GM06990 (cell line): ENCODE results near the gene HILPDA.

Source experiments
- DNase-seq: peaks from one replicate; pipeline ENCODE4 v3.0.0-alpha.2; 2011; ENCODE audit not compliant: insufficient read length; ENCODE audit errors: extremely low read depth
- H3K27me3 ChIP-seq: replicated peaks from 2 replicates; pipeline ENCODE4 v1.6.0; 2011; ENCODE audit warnings: low read length; ENCODE audit not compliant: control insufficient read depth, insufficient read depth
- H3K36me3 ChIP-seq: 2 replicates; pipeline ENCODE4 v1.5.1; 2011; ENCODE audit warnings: low read length; ENCODE audit not compliant: control insufficient read depth, insufficient read depth
- H3K4me3 ChIP-seq: replicated peaks from 2 replicates; pipeline ENCODE4 v1.5.1; 2011; ENCODE audit warnings: low read depth, mild to moderate bottlenecking, control low read depth, low read length
- TF ChIP-seq, protein P1 (sequence below): IDR thresholded peaks from 2 replicates; pipeline ENCODE4 v1.5.1; 2011; ENCODE audit warnings: low read length, control low read depth, mild to moderate bottlenecking, inconsistent platforms; ENCODE audit not compliant: insufficient read depth, poor library complexity, severe bottlenecking

Gene HILPDA

DNA sequence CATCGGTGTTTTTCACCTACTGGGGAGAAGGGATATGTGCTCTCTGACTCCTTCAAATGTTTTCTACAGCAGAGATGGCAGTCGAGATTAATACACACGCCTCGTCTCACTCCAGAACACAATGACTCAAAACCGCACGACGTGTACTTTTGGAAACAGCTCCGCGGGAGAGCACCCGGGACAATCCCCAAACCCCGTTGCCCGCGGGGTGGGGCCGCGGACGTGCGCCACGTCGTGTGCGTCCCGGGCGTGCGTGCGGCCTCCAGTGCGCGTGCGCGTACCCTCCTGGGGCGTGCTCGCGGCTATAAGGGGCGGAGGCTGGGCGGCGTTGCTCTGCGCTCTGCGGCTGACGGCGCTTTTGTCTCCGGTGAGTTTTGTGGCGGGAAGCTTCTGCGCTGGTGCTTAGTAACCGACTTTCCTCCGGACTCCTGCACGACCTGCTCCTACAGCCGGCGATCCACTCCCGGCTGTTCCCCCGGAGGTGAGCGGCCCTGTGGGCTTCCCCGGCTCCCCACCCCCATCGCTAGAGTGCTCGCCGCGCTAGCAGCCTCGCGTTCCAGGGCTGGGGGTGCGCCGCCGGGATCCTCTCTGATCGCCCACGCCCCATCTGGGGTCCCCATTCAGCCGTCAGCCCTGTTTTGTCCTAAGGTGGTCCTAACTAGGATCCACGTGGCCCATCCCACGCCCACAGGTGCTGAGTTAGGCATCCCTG lies at the start of gene HILPDA:
TSS of gene HILPDA (plus strand) at position 336 of the 712 bp plus-strand sequence. CDS start 1,391 bp downstream, outside the sequence.
- DNase-seq = peak; percentile 98
- Histone ChIP-seq H3K36me3 (no peaks in the 10 kb centered on the region; the same call in 1 of the 2 replicates), H3K4me3 (peak within 1 kb of the TSS; percentile 96), H3K27me3 (no peaks in the 10 kb centered on the region)
- TF ChIP-seq, protein P1, sequence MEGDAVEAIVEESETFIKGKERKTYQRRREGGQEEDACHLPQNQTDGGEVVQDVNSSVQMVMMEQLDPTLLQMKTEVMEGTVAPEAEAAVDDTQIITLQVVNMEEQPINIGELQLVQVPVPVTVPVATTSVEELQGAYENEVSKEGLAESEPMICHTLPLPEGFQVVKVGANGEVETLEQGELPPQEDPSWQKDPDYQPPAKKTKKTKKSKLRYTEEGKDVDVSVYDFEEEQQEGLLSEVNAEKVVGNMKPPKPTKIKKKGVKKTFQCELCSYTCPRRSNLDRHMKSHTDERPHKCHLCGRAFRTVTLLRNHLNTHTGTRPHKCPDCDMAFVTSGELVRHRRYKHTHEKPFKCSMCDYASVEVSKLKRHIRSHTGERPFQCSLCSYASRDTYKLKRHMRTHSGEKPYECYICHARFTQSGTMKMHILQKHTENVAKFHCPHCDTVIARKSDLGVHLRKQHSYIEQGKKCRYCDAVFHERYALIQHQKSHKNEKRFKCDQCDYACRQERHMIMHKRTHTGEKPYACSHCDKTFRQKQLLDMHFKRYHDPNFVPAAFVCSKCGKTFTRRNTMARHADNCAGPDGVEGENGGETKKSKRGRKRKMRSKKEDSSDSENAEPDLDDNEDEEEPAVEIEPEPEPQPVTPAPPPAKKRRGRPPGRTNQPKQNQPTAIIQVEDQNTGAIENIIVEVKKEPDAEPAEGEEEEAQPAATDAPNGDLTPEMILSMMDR = no peak

GRCh38 chr7:128406314-128407232 lies 49.1 kb upstream of the HILPDA start:
- H3K4me3 ChIP-seq = no peak overlapping the region; the same call in 1 of the 2 replicates
- TF ChIP-seq, protein P1 = no peak

GRCh38 chr7:128407233-128407589 lies 48.5 kb upstream of the HILPDA start:
- Histone ChIP-seq H3K36me3 (0 out of 2 replicates have a peak, but pooled peaks cover 2% of the 10 kb centered on the region), H3K4me3 (no peak overlapping the region), H3K27me3 (no peaks in the 10 kb centered on the region; the same call in 1 of the 2 replicates)
- no peak for DNase-seq
- TF ChIP-seq, protein P1 = no peak

More at GRCh38 chr7:128406314-128407232, 49.1 kb upstream of the HILPDA start:
- H3K36me3 ChIP-seq = peaks cover 2% of the 10 kb centered on the region
- H3K27me3 ChIP-seq = no peaks in the 10 kb centered on the region; the same call in 1 of the 2 replicates
- DNase-seq = no peak

DNA sequence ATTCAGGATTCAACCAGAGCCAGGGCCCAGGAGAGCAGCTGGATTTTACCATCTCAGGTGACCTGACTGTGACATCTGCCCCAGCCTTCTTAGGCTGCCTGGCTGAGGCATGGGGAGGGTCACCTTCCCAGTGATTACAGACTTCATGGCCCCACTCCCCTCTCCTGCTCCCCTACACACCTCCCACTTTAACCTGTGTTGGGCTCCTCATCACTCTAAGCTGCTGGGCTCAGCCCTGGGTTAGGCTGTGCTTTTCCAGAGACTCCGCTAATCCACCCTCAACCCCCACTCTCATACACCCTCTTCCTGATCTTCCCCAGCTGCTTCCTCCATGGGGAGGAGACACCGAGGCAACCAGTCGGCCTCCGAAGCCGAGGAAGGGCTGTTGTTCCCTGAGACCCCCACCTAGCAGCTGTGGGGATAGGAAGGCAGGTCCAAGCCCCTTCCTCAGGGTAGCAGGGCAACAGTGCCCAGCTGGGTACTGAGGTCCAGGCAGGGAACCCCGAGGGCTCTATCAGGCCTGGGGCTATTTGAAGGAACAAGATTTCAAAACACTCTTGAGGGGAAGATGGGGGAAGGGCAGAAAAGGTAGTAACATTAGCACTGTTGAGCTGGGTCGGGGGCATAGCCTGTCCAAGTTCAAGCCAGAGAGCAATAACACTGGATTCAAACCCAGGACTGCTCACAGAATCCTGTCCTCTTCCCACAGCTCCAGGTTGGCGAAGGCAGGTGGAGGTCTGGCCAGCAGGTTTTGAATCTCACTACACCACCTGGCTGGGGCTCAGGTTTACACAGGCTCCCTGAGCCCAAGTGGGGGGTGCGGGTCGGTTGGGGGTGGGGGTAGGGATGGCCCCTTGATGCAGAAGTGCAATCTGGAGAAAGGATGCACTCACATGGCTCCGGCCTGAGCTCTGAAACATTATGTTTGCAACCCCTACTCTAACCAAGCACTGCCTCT lies 47.6 kb upstream of the HILPDA start:
- TF ChIP-seq, protein P1 = no peak
- Histone ChIP-seq H3K36me3 (0 out of 2 replicates have a peak, but pooled peaks cover under 1% of the 10 kb centered on the region), H3K4me3 (no peak overlapping the region), H3K27me3 (no peaks in the 10 kb centered on the region; the same call in 1 of the 2 replicates)
- no peak for DNase-seq
